ENCODE measurements around the gene SRRM2.

Gene SRRM2

GRCh38 chr16:2763173-2763572 is 10.7 kb downstream of the SRRM2 start:
- POLR2A ChIA-PET, result no interaction called here
- CTCF ChIA-PET, result interaction anchor here (1.6 kb wide), 1 partner anchor 11 kb away, joined by 5 read pairs; no protein-coding TSS in a partner anchor

GRCh38 chr16:2764718-2765117 is 12.3 kb downstream of the SRRM2 start:
- no peak for DNase-seq
- no peaks in the 10 kb centered on the region for H3K4me1 ChIP-seq (ENCODE audit: control extremely low read depth in 1 of 4, control insufficient read depth in 4 of 4, insufficient read depth in 4 of 4, low read length in 3 of 4)
- no peak overlapping the region for H3K4me3 ChIP-seq (ENCODE audit: control insufficient read depth in 1 of 7, extremely low read depth in 1 of 7, insufficient read depth in 4 of 7, low read depth in 2 of 7, low read length in 6 of 7)
- WGBS (ENCODE audit: insufficient coverage), result 96% methylated on average over 5 of the region's 9 CpGs
- peaks cover 39 to 100% (median 88%) of the 10 kb centered on the region in 4 experiments for H3K36me3 ChIP-seq (ENCODE audit: control insufficient read depth in 4 of 4, insufficient read depth in 4 of 4, low read length in 3 of 4)
- no peaks in the 10 kb centered on the region for H3K27me3 ChIP-seq (replicated peaks in 2 of 5; ENCODE audit: control insufficient read depth in 4 of 5, insufficient read depth in 5 of 5, low read length in 4 of 5)
- ChIA-PET CTCF (interaction anchor here (1.2 to 1.4 kb wide), 3 partner anchors 9 to 11 kb away, joined by 3 to 6 read pairs (median 4); no protein-coding TSS in a partner anchor), POLR2A (no interaction called here)
- H3K9me3 ChIP-seq (ENCODE audit: control extremely low read depth in 1 of 5, control insufficient read depth in 4 of 5, insufficient read depth in 2 of 5, low read depth in 1 of 5, low read length in 4 of 5), result no peaks in the 10 kb centered on the region
- H3K27ac ChIP-seq (ENCODE audit: insufficient read depth in 1 of 2, low read depth in 1 of 2, low read length in 2 of 2, poor library complexity in 1 of 2, severe bottlenecking in 2 of 2), result no peak overlapping the region

More at GRCh38 chr16:2763173-2763572, 10.7 kb downstream of the SRRM2 start:
- Histone ChIP-seq H3K27me3 (replicated peaks in 2 of 5; ENCODE audit: control insufficient read depth in 4 of 5, insufficient read depth in 5 of 5, low read length in 4 of 5) (no peaks in the 10 kb centered on the region), H3K4me1 (ENCODE audit: control extremely low read depth in 1 of 4, control insufficient read depth in 4 of 4, insufficient read depth in 4 of 4, low read length in 3 of 4) (no peaks in the 10 kb centered on the region), H3K4me3 (ENCODE audit: control insufficient read depth in 1 of 7, extremely low read depth in 1 of 7, insufficient read depth in 4 of 7, low read depth in 2 of 7, low read length in 6 of 7) (no peak overlapping the region), H3K36me3 (ENCODE audit: control insufficient read depth in 4 of 4, insufficient read depth in 4 of 4, low read length in 3 of 4) (peaks cover 44 to 100% (median 88%) of the 10 kb centered on the region in 4 experiments), H3K9me3 (ENCODE audit: control extremely low read depth in 1 of 5, control insufficient read depth in 4 of 5, insufficient read depth in 2 of 5, low read depth in 1 of 5, low read length in 4 of 5) (no peaks in the 10 kb centered on the region), H3K27ac (ENCODE audit: insufficient read depth in 1 of 2, low read depth in 1 of 2, low read length in 2 of 2, poor library complexity in 1 of 2, severe bottlenecking in 2 of 2) (no peak overlapping the region)
- DNase-seq, result no peak
- 98% methylated on average over 6 of the region's 6 CpGs for WGBS (ENCODE audit: insufficient coverage)

DNA sequence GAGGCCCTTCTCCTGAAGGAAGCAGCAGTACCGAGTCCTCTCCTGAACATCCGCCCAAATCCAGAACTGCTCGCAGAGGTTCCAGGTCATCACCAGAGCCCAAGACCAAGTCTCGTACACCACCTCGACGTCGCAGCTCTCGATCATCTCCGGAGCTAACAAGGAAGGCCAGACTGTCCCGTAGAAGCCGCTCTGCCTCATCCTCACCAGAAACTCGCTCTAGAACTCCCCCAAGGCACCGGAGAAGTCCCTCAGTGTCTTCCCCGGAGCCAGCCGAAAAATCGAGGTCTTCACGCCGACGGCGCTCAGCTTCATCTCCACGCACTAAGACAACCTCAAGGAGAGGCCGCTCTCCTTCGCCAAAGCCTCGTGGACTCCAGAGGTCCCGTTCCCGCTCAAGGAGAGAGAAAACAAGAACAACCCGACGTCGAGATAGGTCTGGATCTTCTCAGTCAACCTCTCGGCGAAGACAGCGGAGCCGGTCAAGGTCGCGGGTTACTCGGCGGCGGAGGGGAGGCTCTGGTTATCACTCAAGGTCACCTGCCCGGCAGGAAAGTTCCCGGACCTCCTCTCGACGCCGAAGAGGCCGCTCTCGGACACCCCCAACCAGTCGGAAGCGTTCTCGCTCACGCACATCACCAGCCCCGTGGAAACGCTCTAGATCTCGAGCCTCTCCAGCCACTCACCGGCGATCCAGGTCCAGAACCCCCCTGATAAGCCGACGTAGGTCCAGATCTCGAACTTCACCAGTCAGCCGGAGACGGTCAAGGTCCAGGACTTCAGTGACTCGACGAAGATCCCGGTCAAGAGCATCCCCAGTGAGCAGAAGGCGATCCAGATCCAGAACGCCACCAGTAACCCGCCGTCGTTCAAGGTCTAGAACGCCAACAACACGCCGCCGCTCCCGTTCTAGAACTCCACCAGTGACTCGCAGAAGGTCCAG is 13.3 kb downstream of the SRRM2 start:
- H3K9me3 ChIP-seq (ENCODE audit: control extremely low read depth in 1 of 5, control insufficient read depth in 4 of 5, insufficient read depth in 2 of 5, low read depth in 1 of 5, low read length in 4 of 5), result no peaks in the 10 kb centered on the region
- CTCF ChIA-PET, result interaction anchor here (0.6 to 1.4 kb wide), 4 partner anchors 8 to 19 kb away, joined by 3 to 6 read pairs (median 4); no protein-coding TSS in a partner anchor
- no peak overlapping the region for H3K4me3 ChIP-seq (ENCODE audit: control insufficient read depth in 1 of 7, extremely low read depth in 1 of 7, insufficient read depth in 4 of 7, low read depth in 2 of 7, low read length in 6 of 7)
- 99% methylated on average over 68 of the region's 73 CpGs for WGBS (ENCODE audit: insufficient coverage)
- H3K36me3 ChIP-seq (ENCODE audit: control insufficient read depth in 4 of 4, insufficient read depth in 4 of 4, low read length in 3 of 4), result peaks cover 35 to 100% (median 89%) of the 10 kb centered on the region in 4 experiments
- POLR2A ChIA-PET, result no interaction called here
- H3K27ac ChIP-seq (ENCODE audit: insufficient read depth in 1 of 2, low read depth in 1 of 2, low read length in 2 of 2, poor library complexity in 1 of 2, severe bottlenecking in 2 of 2), result no peak overlapping the region
- no peaks in the 10 kb centered on the region for H3K4me1 ChIP-seq (ENCODE audit: control extremely low read depth in 1 of 4, control insufficient read depth in 4 of 4, insufficient read depth in 4 of 4, low read length in 3 of 4)
- DNase-seq, result no peak
- H3K27me3 ChIP-seq (replicated peaks in 2 of 5; ENCODE audit: control insufficient read depth in 4 of 5, insufficient read depth in 5 of 5, low read length in 4 of 5), result no peaks in the 10 kb centered on the region

GRCh38 chr16:2766430-2767139 is 14.1 kb downstream of the SRRM2 start:
- WGBS (ENCODE audit: insufficient coverage), result 98% methylated on average over 44 of the region's 44 CpGs
- H3K36me3 ChIP-seq (ENCODE audit: control insufficient read depth in 4 of 4, insufficient read depth in 4 of 4, low read length in 3 of 4), result peaks cover 37 to 100% (median 89%) of the 10 kb centered on the region in 4 experiments
- H3K27ac ChIP-seq (ENCODE audit: insufficient read depth in 1 of 2, low read depth in 1 of 2, low read length in 2 of 2, poor library complexity in 1 of 2, severe bottlenecking in 2 of 2), result no peak overlapping the region
- no peak overlapping the region for H3K4me3 ChIP-seq (ENCODE audit: control insufficient read depth in 1 of 7, extremely low read depth in 1 of 7, insufficient read depth in 4 of 7, low read depth in 2 of 7, low read length in 6 of 7)
- CTCF ChIA-PET, result interaction anchor here (0.6 to 0.7 kb wide), 2 partner anchors 8 to 20 kb away, joined by 3 to 4 read pairs; no protein-coding TSS in a partner anchor
- POLR2A ChIA-PET, result no interaction called here
- no peaks in the 10 kb centered on the region for H3K27me3 ChIP-seq (replicated peaks in 2 of 5; ENCODE audit: control insufficient read depth in 4 of 5, insufficient read depth in 5 of 5, low read length in 4 of 5)
- no peaks in the 10 kb centered on the region for H3K9me3 ChIP-seq (ENCODE audit: control extremely low read depth in 1 of 5, control insufficient read depth in 4 of 5, insufficient read depth in 2 of 5, low read depth in 1 of 5, low read length in 4 of 5)
- no peak for DNase-seq
- H3K4me1 ChIP-seq (ENCODE audit: control extremely low read depth in 1 of 4, control insufficient read depth in 4 of 4, insufficient read depth in 4 of 4, low read length in 3 of 4), result no peaks in the 10 kb centered on the region

GRCh38 chr16:2767140-2767731 is 14.8 kb downstream of the SRRM2 start:
- POLR2A ChIA-PET, result no interaction called here

DNA sequence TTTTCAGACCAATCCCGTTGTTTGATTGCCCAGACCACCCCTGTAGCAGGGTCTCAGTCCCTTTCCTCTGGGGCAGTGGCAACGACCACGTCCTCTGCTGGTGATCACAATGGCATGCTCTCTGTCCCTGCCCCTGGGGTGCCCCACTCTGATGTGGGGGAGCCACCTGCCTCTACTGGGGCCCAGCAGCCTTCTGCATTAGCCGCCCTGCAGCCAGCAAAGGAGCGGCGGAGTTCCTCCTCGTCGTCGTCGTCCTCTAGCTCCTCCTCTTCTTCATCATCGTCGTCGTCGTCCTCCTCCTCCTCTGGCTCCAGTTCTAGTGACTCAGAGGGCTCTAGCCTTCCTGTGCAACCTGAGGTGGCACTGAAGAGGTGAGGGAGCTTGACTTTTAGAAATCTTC is 15.5 kb downstream of the SRRM2 start:
- Histone ChIP-seq H3K9me3 (ENCODE audit: control extremely low read depth in 1 of 5, control insufficient read depth in 4 of 5, insufficient read depth in 2 of 5, low read depth in 1 of 5, low read length in 4 of 5) (no peaks in the 10 kb centered on the region), H3K27ac (ENCODE audit: insufficient read depth in 1 of 2, low read depth in 1 of 2, low read length in 2 of 2, poor library complexity in 1 of 2, severe bottlenecking in 2 of 2) (no peak overlapping the region), H3K4me1 (ENCODE audit: control extremely low read depth in 1 of 4, control insufficient read depth in 4 of 4, insufficient read depth in 4 of 4, low read length in 3 of 4) (no peaks in the 10 kb centered on the region), H3K4me3 (ENCODE audit: control insufficient read depth in 1 of 7, extremely low read depth in 1 of 7, insufficient read depth in 4 of 7, low read depth in 2 of 7, low read length in 6 of 7) (no peak overlapping the region), H3K36me3 (ENCODE audit: control insufficient read depth in 4 of 4, insufficient read depth in 4 of 4, low read length in 3 of 4) (peaks cover 34 to 96% (median 81%) of the 10 kb centered on the region in 4 experiments), H3K27me3 (replicated peaks in 2 of 5; ENCODE audit: control insufficient read depth in 4 of 5, insufficient read depth in 5 of 5, low read length in 4 of 5) (no peaks in the 10 kb centered on the region)
- DNase-seq, result no peak
- POLR2A ChIA-PET, result no interaction called here
- WGBS (ENCODE audit: insufficient coverage), result 97% methylated on average over 5 of the region's 14 CpGs
- CTCF ChIA-PET, result interaction anchor here (1.7 kb wide), 1 partner anchor 9 kb away, joined by 5 read pairs; no protein-coding TSS in a partner anchor

More at GRCh38 chr16:2767140-2767731, 14.8 kb downstream of the SRRM2 start:
- CTCF ChIA-PET, result interaction anchor here (0.7 kb wide), 1 partner anchor 9 kb away, joined by 4 read pairs; no protein-coding TSS in a partner anchor
- WGBS (ENCODE audit: insufficient coverage), result 97% methylated on average over 19 of the region's 19 CpGs
- H3K4me1 ChIP-seq (ENCODE audit: control extremely low read depth in 1 of 4, control insufficient read depth in 4 of 4, insufficient read depth in 4 of 4, low read length in 3 of 4), result no peaks in the 10 kb centered on the region
- no peak overlapping the region for H3K27ac ChIP-seq (ENCODE audit: insufficient read depth in 1 of 2, low read depth in 1 of 2, low read length in 2 of 2, poor library complexity in 1 of 2, severe bottlenecking in 2 of 2)
- no peak for DNase-seq
- no peak overlapping the region for H3K4me3 ChIP-seq (ENCODE audit: control insufficient read depth in 1 of 7, extremely low read depth in 1 of 7, insufficient read depth in 4 of 7, low read depth in 2 of 7, low read length in 6 of 7)
- H3K36me3 ChIP-seq (ENCODE audit: control insufficient read depth in 4 of 4, insufficient read depth in 4 of 4, low read length in 3 of 4), result peaks cover 37 to 100% (median 86%) of the 10 kb centered on the region in 4 experiments
- H3K27me3 ChIP-seq (replicated peaks in 2 of 5; ENCODE audit: control insufficient read depth in 4 of 5, insufficient read depth in 5 of 5, low read length in 4 of 5), result no peaks in the 10 kb centered on the region
- H3K9me3 ChIP-seq (ENCODE audit: control extremely low read depth in 1 of 5, control insufficient read depth in 4 of 5, insufficient read depth in 2 of 5, low read depth in 1 of 5, low read length in 4 of 5), result no peaks in the 10 kb centered on the region
